RWPE2 (cell line): Measurements from ENCODE around the gene RNF208.

Experiments
- ATAC-seq: fragments of 200-7000 bp; cut with Tn5 transposase; 3 replicates; pipeline ENCODE4 v1.9.1; 2021; ENCODE audit warnings: low read depth
- DNase-seq: peaks from one replicate; pipeline ENCODE4 v3.0.0-alpha.2; 2020; ENCODE audit warnings: low spot score
- H3K27ac ChIP-seq: fragments of 450-650 bp; 2 replicates; pipeline ENCODE4 v1.5.1; 2017; ENCODE audit warnings: mild to moderate bottlenecking; ENCODE audit not compliant: poor library complexity, severe bottlenecking
- H3K27me3 ChIP-seq: fragments of 250-450 bp; sonication (Bioruptor Pico); 2 replicates; pipeline ENCODE4 v1.5.1; 2021; ENCODE audit warnings: mild to moderate bottlenecking, moderate library complexity; ENCODE audit not compliant: insufficient read depth, poor library complexity, severe bottlenecking
- H3K36me3 ChIP-seq: fragments of 250-450 bp; sonication (Bioruptor Pico); 2 replicates; pipeline ENCODE4 v1.5.1; 2020; ENCODE audit warnings: low read depth, mild to moderate bottlenecking, moderate library complexity
- H3K4me1 ChIP-seq: fragments of 250-450 bp; sonication (Bioruptor Pico); 2 replicates; pipeline ENCODE4 v1.5.1; 2021; ENCODE audit warnings: mild to moderate bottlenecking, moderate library complexity; ENCODE audit not compliant: insufficient read depth, poor library complexity, severe bottlenecking
- H3K4me3 ChIP-seq: fragments of 250-450 bp; sonication (Bioruptor Pico); 2 replicates; pipeline ENCODE4 v1.5.1; 2021; ENCODE audit warnings: mild to moderate bottlenecking, moderate library complexity; ENCODE audit not compliant: severe bottlenecking
- H3K9me3 ChIP-seq: fragments of 250-450 bp; sonication (Bioruptor Pico); 2 replicates; pipeline ENCODE4 v1.5.1; 2021; ENCODE audit warnings: mild to moderate bottlenecking, moderate library complexity; ENCODE audit not compliant: severe bottlenecking
- TF ChIP-seq, protein P1 (sequence below): fragments of 450-650 bp; IDR thresholded peaks from one replicate; pipeline ENCODE4 v1.5.1; 2017; ENCODE audit warnings: mild to moderate bottlenecking, moderate library complexity; ENCODE audit not compliant: poor library complexity, severe bottlenecking

Gene RNF208

DNA sequence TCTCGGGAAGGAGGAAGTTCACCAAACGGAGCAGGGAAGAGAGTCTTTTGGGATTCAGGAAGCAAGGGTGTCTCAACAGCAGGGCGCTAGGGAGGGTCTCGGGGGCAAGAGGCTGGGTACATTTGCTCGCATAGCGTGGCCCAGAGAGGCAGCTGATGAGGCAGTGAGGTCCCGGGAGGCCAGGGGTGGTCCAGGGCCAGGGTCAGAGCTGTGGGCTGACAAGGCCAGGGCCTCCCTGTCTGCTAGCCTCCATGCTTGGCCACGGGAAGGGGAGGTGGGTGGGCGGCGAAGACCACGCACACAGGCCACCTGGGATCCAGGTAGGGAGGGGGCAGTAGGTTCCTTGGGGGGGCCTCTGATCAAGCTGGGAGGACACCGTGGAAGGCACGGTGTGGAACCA is 10.5 kb downstream of the RNF208 start:
- H3K9me3 ChIP-seq = no peaks in the 10 kb centered on the region
- peaks cover 2% of the 10 kb centered on the region for H3K4me1 ChIP-seq
- no peak overlapping the region for H3K27ac ChIP-seq
- H3K4me3 ChIP-seq = no peak overlapping the region
- peaks cover 10% of the 10 kb centered on the region; the same call in 1 of the 2 replicates for H3K36me3 ChIP-seq
- DNase-seq (no peak), ATAC-seq (no peak)
- H3K27me3 ChIP-seq = no peaks in the 10 kb centered on the region
- TF ChIP-seq, protein P1, sequence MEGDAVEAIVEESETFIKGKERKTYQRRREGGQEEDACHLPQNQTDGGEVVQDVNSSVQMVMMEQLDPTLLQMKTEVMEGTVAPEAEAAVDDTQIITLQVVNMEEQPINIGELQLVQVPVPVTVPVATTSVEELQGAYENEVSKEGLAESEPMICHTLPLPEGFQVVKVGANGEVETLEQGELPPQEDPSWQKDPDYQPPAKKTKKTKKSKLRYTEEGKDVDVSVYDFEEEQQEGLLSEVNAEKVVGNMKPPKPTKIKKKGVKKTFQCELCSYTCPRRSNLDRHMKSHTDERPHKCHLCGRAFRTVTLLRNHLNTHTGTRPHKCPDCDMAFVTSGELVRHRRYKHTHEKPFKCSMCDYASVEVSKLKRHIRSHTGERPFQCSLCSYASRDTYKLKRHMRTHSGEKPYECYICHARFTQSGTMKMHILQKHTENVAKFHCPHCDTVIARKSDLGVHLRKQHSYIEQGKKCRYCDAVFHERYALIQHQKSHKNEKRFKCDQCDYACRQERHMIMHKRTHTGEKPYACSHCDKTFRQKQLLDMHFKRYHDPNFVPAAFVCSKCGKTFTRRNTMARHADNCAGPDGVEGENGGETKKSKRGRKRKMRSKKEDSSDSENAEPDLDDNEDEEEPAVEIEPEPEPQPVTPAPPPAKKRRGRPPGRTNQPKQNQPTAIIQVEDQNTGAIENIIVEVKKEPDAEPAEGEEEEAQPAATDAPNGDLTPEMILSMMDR = no peak

DNA sequence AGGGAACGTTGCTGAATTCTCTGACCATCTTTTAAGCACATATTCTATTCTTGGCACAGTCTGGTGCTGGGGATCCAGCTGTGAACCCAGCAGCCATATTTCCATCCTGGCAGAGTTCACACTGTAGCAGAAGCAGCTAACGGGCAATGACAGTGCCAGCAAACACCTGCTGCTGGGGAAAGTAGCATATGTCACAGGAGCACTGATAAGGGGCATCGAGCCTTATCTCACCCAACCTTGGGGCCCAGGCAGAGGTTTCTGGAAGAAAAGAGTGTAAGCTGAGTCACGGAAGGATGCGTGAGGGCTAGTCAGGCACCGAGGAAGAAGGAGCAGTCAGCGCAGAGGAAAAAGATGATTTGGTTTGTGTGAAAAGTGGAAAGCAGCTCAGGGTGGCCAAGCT is 15.4 kb downstream of the RNF208 start:
- TF ChIP-seq, protein P1 = no peak
- H3K36me3 ChIP-seq = peaks cover 15% of the 10 kb centered on the region; the same call in 1 of the 2 replicates
- no peaks in the 10 kb centered on the region for H3K9me3 ChIP-seq
- DNase-seq (no peak), ATAC-seq (no peak)
- H3K4me3 ChIP-seq = peak overlapping the region; percentile 91
- no peak overlapping the region for H3K27ac ChIP-seq
- H3K4me1 ChIP-seq = peaks cover 11% of the 10 kb centered on the region
- no peaks in the 10 kb centered on the region for H3K27me3 ChIP-seq

DNA sequence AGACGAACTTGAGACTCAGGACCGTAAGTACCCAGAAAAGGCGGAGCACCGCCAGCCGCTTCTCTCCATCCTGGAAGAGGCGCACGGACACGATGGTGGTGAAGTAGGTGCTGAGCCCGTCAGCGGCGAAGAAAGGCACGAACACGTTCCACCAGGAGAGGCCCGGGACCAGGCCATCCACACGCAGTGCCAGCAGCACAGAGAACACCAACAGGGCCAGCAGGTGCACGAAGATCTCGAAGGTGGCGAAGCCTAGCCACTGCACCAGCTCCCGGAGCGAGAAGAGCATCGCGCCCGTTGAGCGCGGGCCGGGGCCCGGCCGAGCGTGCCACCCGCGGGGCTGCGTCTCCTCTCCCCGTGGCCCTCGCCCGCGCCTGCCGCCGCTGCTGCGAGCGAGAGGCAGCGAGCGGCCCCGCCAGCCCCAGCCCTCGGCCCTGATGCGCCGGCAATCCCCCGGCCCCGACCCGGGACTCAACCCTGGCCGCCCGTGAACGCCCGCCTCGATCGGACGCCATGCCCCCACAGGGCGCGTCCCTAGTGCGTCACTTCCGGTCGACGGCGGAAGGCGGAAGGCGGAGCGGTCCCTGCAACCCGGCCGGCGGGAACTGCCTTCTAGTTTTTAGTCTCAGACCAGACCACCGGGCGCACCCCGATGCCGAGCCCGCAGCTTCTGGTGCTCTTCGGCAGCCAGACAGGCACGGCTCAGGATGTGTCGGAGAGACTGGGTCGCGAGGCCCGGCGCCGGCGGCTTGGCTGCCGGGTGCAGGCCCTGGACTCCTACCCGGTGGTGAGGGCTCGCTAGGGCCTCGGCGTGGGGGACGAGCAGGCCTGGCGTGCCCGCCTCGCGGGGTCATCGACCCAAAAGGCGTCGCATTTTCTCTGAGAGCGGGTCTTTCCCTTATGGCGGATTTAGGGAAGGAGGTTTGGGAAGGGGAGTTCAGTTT is 16.6 kb downstream of the RNF208 start, which contains the start of the genes NDOR1 and TMEM203:
Gene NDOR1 (plus strand): TSS at position 575 of the 944 bp plus-strand sequence. CDS start 78 bp downstream, at position 653.
Gene TMEM203 (minus strand): TSS at position 523 of the 944 bp plus-strand sequence. CDS start 234 bp downstream, at position 289.
- Histone ChIP-seq H3K4me3 (peak within 1 kb of the TSS; percentile 91), H3K36me3 (peaks cover 13% of the 10 kb centered on the region; the same call in 1 of the 2 replicates), H3K9me3 (no peaks in the 10 kb centered on the region), H3K4me1 (peaks cover 11% of the 10 kb centered on the region), H3K27ac (peak within 1 kb of the TSS; percentile 41), H3K27me3 (no peaks in the 10 kb centered on the region)
- ATAC-seq (peak; percentile 36), DNase-seq (peak; percentile 91)
- TF ChIP-seq, protein P1 = no peak

DNA sequence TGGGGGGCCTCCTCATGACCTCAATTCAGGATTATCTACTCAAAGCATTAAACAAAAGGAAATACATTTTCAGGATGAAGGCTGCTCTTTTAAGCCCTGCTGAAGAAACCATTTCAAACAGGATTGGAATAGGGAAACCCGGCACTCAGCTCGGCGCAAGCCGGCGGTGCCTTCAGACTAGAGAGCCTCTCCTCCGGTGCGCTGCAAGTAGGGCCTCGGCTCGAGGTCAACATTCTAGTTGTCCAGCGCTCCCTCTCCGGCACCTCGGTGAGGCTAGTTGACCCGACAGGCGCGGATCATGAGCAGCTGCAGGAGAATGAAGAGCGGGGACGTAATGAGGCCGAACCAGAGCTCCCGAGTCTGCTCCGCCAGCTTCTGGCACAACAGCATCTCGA is 17.3 kb downstream of the RNF208 start:
- H3K27me3 ChIP-seq = no peaks in the 10 kb centered on the region
- ATAC-seq (no peak), DNase-seq (no peak)
- peaks cover 11% of the 10 kb centered on the region for H3K4me1 ChIP-seq
- H3K27ac ChIP-seq = peak overlapping the region; percentile 41
- TF ChIP-seq, protein P1 = no peak
- no peaks in the 10 kb centered on the region for H3K9me3 ChIP-seq
- H3K36me3 ChIP-seq = peaks cover 11% of the 10 kb centered on the region; the same call in 1 of the 2 replicates
- peak overlapping the region; percentile 91 for H3K4me3 ChIP-seq
